ENCODE data around the gene BCAS4. TPM values are rescaled to one million over a fixed set of nuclear protein-coding genes. Genes with fewer than 3 reads are reported as not detected.
A peak's percentile ranks its signal among the peaks of the same experiment; 100 is the strongest.
"Not testable (repeated sequence)": the region's sequence is repeated elsewhere in the genome, so short reads cannot be mapped to it uniquely, and the experiment has no call there.

BCAS4 gene
- total and polyA plus RNA-seq, 2 experiments from 2014 or later: 22.2 to 24.8 TPM

GRCh38 chr20:50762435-50763220 is 32.2 kb upstream of the BCAS4 start (continued):
- TF ChIP-seq REST (IDR thresholded peaks at IDR 0.05; ENCODE audit: unreplicated experiment) (no peak), ZNF114 (CRISPR knock-in tag; IDR thresholded peaks at IDR 0.05) (no peak), ETS1 (IDR thresholded peaks at IDR 0.05) (no peak), NANOG (IDR thresholded peaks at IDR 0.05; ENCODE audit: borderline replicate concordance) (no peak), JUNB (IDR thresholded peaks at IDR 0.05; ENCODE audit: unreplicated experiment) (no peak), CTCF (conservative IDR thresholded peaks at IDR 0.05; ENCODE audit: low read depth in 2 of 2) (no peak), STAT1 (IDR thresholded peaks at IDR 0.05; ENCODE audit: unreplicated experiment) (no peak), EZH2 (IDR thresholded peaks at IDR 0.05; ENCODE audit: low read depth, unreplicated experiment) (no peak), CREB1 (CRISPR knock-in tag; IDR thresholded peaks at IDR 0.05; ENCODE audit: low read depth) (no peak), ZNF331 (CRISPR knock-in tag; IDR thresholded peaks at IDR 0.05; ENCODE audit: low read depth) (no peak), EZH2phosphoT487 (IDR thresholded peaks at IDR 0.05; ENCODE audit: unreplicated experiment) (no peak)

GRCh38 chr20:50763550-50764458 is 31.1 kb upstream of the BCAS4 start:
- H3K36me3 ChIP-seq (ENCODE audit: insufficient read depth); H3K4me3 ChIP-seq; H3K27ac Mint-ChIP-seq; H2AFZ ChIP-seq; H4K20me1 ChIP-seq (replicated peaks; ENCODE audit: insufficient read depth); H3K36me3 Mint-ChIP-seq (ENCODE audit: low read depth); H3K4me3 Mint-ChIP-seq; H3K79me2 ChIP-seq (replicated peaks; ENCODE audit: insufficient read depth); ATAC-seq; H3K9me2 ChIP-seq (ENCODE audit: insufficient read depth); H3K27me3 ChIP-seq (ENCODE audit: insufficient read depth); H3F3A ChIP-seq (replicated peaks; ENCODE audit: low read depth); H3K9me3 Mint-ChIP-seq; H3K4me2 ChIP-seq: not testable (repeated sequence)
- peak; percentile 41 for DNase-seq (ENCODE audit: low spot score)
- Mint-ChIP-seq H3K4me1 (peaks cover 25% of the 10 kb centered on the region), H3K27me3 (ENCODE audit: insufficient read depth, low read depth, poor library complexity) (peaks cover 10% of the 10 kb centered on the region)
- H3K4me1 ChIP-seq (ENCODE audit: insufficient read depth): peaks cover 22% of the 10 kb centered on the region
- H3K27ac ChIP-seq (ENCODE audit: low read depth): 0 out of 2 replicates have a peak overlapping the region, but pooled peaks have one; percentile 0

GRCh38 chr20:50765251-50765650 is 29.6 kb upstream of the BCAS4 start:
- H3K4me3 Mint-ChIP-seq; H3K27me3 Mint-ChIP-seq (ENCODE audit: insufficient read depth, low read depth, poor library complexity); H3K4me2 ChIP-seq; H4K20me1 ChIP-seq (replicated peaks; ENCODE audit: insufficient read depth); ATAC-seq; DNase-seq (ENCODE audit: low spot score); H3K9me2 ChIP-seq (ENCODE audit: insufficient read depth); H3F3A ChIP-seq (replicated peaks; ENCODE audit: low read depth); H3K27ac Mint-ChIP-seq; H2AFZ ChIP-seq; H3K27me3 ChIP-seq (ENCODE audit: insufficient read depth); H3K27ac ChIP-seq (ENCODE audit: low read depth); H3K36me3 ChIP-seq (ENCODE audit: insufficient read depth); H3K79me2 ChIP-seq (replicated peaks; ENCODE audit: insufficient read depth); H3K9me3 Mint-ChIP-seq; H3K36me3 Mint-ChIP-seq (ENCODE audit: low read depth); H3K4me3 ChIP-seq: not testable (repeated sequence)
- H3K4me1 Mint-ChIP-seq: peaks cover 27% of the 10 kb centered on the region
- H3K4me1 ChIP-seq (ENCODE audit: insufficient read depth): peaks cover 22% of the 10 kb centered on the region

Data from GM23338 (cell line).